WI38 (cell line): Measurements from ENCODE around the gene SREBF1.

Experiments used
- H3K4me3 ChIP-seq: 2 replicates; pipeline ENCODE4 v1.5.1; 2011; ENCODE audit warnings: low read depth, mild to moderate bottlenecking, control low read depth, low read length
- CTCF ChIP-seq: IDR thresholded peaks from 2 replicates; pipeline ENCODE4 v1.5.1; 2012; ENCODE audit warnings: low read depth, mild to moderate bottlenecking, control low read depth, low read length

The SREBF1 gene

GRCh38 chr17:17849147-17849820 lies 12.5 kb upstream of the SREBF1 start:
- H3K4me3 ChIP-seq = no peak overlapping the region
- TF ChIP-seq CTCF = no peak

GRCh38 chr17:17848311-17849082 lies 11.7 kb upstream of the SREBF1 start:
- no peak overlapping the region for H3K4me3 ChIP-seq
- no peak for TF ChIP-seq CTCF

- TF ChIP-seq CTCF = no peak
- no peak overlapping the region for H3K4me3 ChIP-seq
Observed at GRCh38 chr17:17847726-17848125, 10.9 kb upstream of the SREBF1 start.

GRCh38 chr17:17847118-17847689 lies 10.4 kb upstream of the SREBF1 start:
- TF ChIP-seq CTCF = no peak
- H3K4me3 ChIP-seq = no peak overlapping the region

- H3K4me3 ChIP-seq = no peak overlapping the region
- TF ChIP-seq CTCF = no peak
Observed at GRCh38 chr17:17846645-17847044, 9.9 kb upstream of the SREBF1 start.

GRCh38 chr17:17846003-17846402 lies 9.2 kb upstream of the SREBF1 start:
- no peak for TF ChIP-seq CTCF
- no peak overlapping the region for H3K4me3 ChIP-seq
